Stimulated activated CD4-positive, alpha-beta T cell treated with anti-CD3 and anti-CD28 coated beads, Interleukin-4, amount 100 ng/mL, for 1 hour (primary cell): ENCODE data around the gene MCM7.

ENCODE experiments used
- DNase-seq: peaks from one replicate; pipeline ENCODE4 v3.0.0-alpha.2; 2020

The MCM7 gene

DNA sequence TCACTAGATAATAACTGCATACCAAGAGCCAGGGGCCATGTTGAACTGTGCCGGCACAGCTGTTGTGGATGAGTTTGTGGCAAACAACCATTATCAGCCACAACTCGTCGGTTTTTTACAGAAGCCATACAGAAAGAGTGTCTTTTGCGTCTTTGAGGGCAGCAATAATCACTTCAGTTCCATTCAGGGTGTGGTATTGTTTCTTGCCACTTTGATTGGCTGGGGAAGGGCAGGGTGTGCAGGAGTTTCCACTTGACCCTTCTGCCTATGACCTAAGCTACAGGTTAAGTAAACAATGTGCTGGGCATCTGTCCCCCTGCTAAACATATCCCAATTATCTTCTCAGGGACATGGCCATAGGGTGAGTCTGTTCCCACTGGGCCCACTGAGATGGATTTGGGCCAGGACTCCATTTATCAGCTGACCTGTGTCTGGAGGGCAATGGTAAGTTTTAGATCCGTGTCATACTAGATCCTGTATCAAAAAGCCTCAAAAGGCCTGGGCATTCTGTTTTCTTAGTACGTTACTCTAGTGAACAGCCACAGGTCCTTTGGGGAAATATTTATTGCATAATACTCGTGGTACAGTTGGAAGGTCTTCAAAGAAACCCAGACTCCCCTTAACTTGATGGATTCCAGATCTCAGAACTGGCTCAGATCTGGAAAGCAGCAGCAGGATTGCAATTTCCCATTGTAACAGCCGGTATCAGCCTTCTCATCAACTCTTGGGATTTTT lies 35.6 kb downstream of the MCM7 start:
- DNase-seq = no peak

- DNase-seq = no peak
Observed at GRCh38 chr7:100064162-100064561, 37.0 kb downstream of the MCM7 start.

GRCh38 chr7:100063376-100063775 lies 37.8 kb downstream of the MCM7 start:
- DNase-seq = no peak

GRCh38 chr7:100061518-100062193 lies 39.5 kb downstream of the MCM7 start:
- DNase-seq = no peak

DNA sequence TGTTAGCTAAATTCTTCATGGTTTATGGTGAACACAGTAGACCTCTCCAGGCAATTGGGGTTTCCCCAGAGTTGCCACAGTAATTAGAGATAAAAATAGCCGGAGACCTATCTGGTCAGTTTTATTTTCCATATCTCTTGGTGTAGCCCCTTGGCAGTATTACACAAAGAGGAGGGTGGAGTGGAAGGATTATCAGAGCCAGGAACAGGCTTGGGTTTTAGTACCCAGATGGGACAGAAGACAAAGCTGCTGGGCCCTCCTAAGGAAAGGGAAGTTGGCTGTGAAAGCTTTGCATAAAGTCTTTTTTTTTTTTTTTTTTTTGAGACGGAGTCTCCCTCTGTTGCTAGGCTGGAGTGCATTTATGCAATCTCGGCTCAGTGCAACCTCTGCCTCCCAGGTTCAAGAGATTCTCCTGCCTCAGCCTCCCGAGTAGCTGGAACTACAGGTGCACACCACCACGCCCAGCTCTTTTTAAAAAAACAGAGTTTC lies 41.9 kb downstream of the MCM7 start:
- DNase-seq = no peak

DNA sequence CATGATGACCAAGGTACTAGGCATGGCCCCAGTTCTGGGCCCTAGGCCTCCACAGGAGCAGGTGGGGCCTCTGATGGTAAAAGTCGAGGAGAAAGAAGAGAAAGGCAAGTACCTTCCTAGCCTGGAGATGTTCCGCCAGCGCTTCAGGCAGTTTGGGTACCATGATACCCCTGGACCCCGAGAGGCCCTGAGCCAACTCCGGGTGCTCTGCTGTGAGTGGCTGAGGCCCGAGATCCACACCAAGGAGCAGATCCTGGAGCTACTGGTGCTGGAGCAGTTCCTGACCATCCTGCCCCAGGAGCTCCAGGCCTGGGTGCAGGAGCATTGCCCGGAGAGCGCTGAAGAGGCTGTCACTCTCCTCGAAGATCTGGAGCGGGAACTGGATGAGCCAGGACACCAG lies 44.2 kb downstream of the MCM7 start:
- DNase-seq = no peak

- no peak for DNase-seq
Observed at GRCh38 chr7:100053215-100053614, 48.0 kb downstream of the MCM7 start.

GRCh38 chr7:100051611-100052010 lies 49.6 kb downstream of the MCM7 start:
- no peak for DNase-seq

- DNase-seq = peak; percentile 84
Observed at GRCh38 chr7:100049441-100050291, 51.5 kb downstream of the MCM7 start, which contains the start of gene ZSCAN21. Gene ZSCAN21 (plus strand): TSS chr7:100049774. CDS start chr7:100057007, 7,233 bp downstream.

DNA sequence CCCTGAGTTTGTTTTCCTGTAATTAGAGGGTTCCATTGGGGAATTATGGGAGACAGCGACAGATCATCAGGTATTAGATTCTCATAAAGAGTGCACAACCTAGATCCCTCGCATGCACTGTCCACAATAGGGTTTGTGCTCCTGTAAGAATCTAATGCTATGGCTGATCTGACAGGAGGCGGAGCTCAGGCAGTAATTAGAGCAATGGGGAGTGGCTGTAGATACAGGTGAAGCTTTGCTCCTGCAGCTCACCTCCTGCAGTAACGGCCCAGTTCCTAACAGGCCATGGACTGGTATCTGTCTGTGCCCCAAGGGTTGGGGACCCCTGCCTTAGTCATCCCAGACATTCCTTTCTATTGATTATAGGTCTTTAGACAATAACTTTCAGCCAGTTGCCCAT lies 52.5 kb downstream of the MCM7 start:
- DNase-seq = no peak

DNA sequence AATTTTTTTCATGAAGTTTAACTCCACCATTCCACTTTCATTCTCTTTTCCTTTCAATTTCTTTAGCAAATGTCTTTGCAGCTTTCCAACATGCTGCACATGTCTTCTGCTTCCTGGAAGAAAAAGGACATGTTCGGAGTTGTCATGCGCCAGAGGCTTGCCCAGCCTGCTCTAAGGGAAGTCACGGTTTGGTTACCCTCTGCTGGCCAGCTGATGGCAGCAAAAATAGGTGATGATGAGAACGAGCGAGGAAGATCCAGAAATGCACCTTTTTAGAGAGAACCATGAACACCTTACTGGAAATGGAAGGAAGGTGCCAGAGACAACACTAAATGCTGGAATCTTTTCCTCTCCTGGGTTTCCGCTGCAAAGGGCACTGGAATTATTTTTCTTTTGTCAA lies 56.5 kb downstream of the MCM7 start:
- no peak for DNase-seq
